Measurements from ENCODE around the gene FXYD5.
"Not testable (repeated sequence)": the region's sequence is repeated elsewhere in the genome, so short reads cannot be mapped to it uniquely, and the experiment has no call there.

FXYD5 gene

GRCh38 chr19:35177377-35178274 lies 23.1 kb downstream of the FXYD5 start:
- no peak for DNase-seq (ENCODE audit: low read depth in 2 of 2, low spot score in 1 of 2)

GRCh38 chr19:35178701-35179100 lies 24.2 kb downstream of the FXYD5 start:
- no peak for DNase-seq (ENCODE audit: low read depth in 2 of 2, low spot score in 1 of 2)

GRCh38 chr19:35179830-35180229 lies 25.3 kb downstream of the FXYD5 start:
- DNase-seq (ENCODE audit: low read depth in 2 of 2, low spot score in 1 of 2) = no peak

GRCh38 chr19:35181387-35181786 lies 26.9 kb downstream of the FXYD5 start:
- no peak for DNase-seq (ENCODE audit: low read depth in 2 of 2, low spot score in 1 of 2)

- no peak for DNase-seq (ENCODE audit: low read depth in 2 of 2, low spot score in 1 of 2)
Observed at GRCh38 chr19:35184267-35184666, 29.7 kb downstream of the FXYD5 start.

GRCh38 chr19:35184884-35185283 lies 30.3 kb downstream of the FXYD5 start:
- DNase-seq (ENCODE audit: low read depth in 2 of 2, low spot score in 1 of 2) = no peak

- DNase-seq (ENCODE audit: low read depth in 2 of 2, low spot score in 1 of 2) = no peak
Observed at GRCh38 chr19:35194012-35194984, 39.8 kb downstream of the FXYD5 start.

- no peak for DNase-seq (ENCODE audit: low read depth in 2 of 2, low spot score in 1 of 2)
Observed at GRCh38 chr19:35195830-35196229, 41.3 kb downstream of the FXYD5 start.

GRCh38 chr19:35196861-35197260 lies 42.3 kb downstream of the FXYD5 start:
- DNase-seq (ENCODE audit: low read depth in 2 of 2, low spot score in 1 of 2) = not testable (repeated sequence)

GRCh38 chr19:35199481-35199880 lies 44.9 kb downstream of the FXYD5 start:
- DNase-seq (ENCODE audit: low read depth in 2 of 2, low spot score in 1 of 2) = no peak

- DNase-seq (ENCODE audit: low read depth in 2 of 2, low spot score in 1 of 2) = no peak
Observed at GRCh38 chr19:35202722-35203688, 48.5 kb downstream of the FXYD5 start.

- no peak for DNase-seq (ENCODE audit: low read depth in 2 of 2, low spot score in 1 of 2)
Observed at GRCh38 chr19:35204799-35205732, 50.5 kb downstream of the FXYD5 start.

- DNase-seq (ENCODE audit: low read depth in 2 of 2, low spot score in 1 of 2) = no peak
Observed at GRCh38 chr19:35205733-35206323, 51.3 kb downstream of the FXYD5 start.

- DNase-seq (ENCODE audit: low read depth in 2 of 2, low spot score in 1 of 2) = no peak
Observed at GRCh38 chr19:35206379-35206778, 51.8 kb downstream of the FXYD5 start.

GRCh38 chr19:35206855-35207254 lies 52.3 kb downstream of the FXYD5 start:
- no peak for DNase-seq (ENCODE audit: low read depth in 2 of 2, low spot score in 1 of 2)

- no peak for DNase-seq (ENCODE audit: low read depth in 2 of 2, low spot score in 1 of 2)
Observed at GRCh38 chr19:35207391-35207871, 52.9 kb downstream of the FXYD5 start.

- DNase-seq (ENCODE audit: low read depth in 2 of 2, low spot score in 1 of 2) = no peak
Observed at GRCh38 chr19:35208121-35208520, 53.6 kb downstream of the FXYD5 start.

GRCh38 chr19:35209646-35210045 lies 55.1 kb downstream of the FXYD5 start:
- DNase-seq (ENCODE audit: low read depth in 2 of 2, low spot score in 1 of 2) = no peak

Measured in stimulated activated CD8-positive, alpha-beta memory T cell treated with anti-CD3 and anti-CD28 coated beads, Interleukin-4, amount 100 ng/mL, for 1 hour (primary cell).